ENCODE data around the gene TMEM80. TPM values are rescaled to one million over a fixed set of nuclear protein-coding genes. Genes with fewer than 3 reads are reported as not detected.

The TMEM80 gene
- total and polyA plus RNA-seq, 2 experiments from 2014 or later = 12.8 to 25.4 TPM

- no peak for TF ChIP-seq EZH2phosphoT487 (IDR thresholded peaks at IDR 0.05; ENCODE audit: unreplicated experiment)
- no peak for TF ChIP-seq ZNF114 (CRISPR knock-in tag; IDR thresholded peaks at IDR 0.05)
- TF ChIP-seq ETS1 (IDR thresholded peaks at IDR 0.05) = no peak
- TF ChIP-seq STAT1 (IDR thresholded peaks at IDR 0.05; ENCODE audit: unreplicated experiment) = no peak
- TF ChIP-seq POLR2AphosphoS5 (IDR thresholded peaks at IDR 0.05; ENCODE audit: low read depth) = no peak
- no peak for TF ChIP-seq EZH2 (IDR thresholded peaks at IDR 0.05; ENCODE audit: low read depth, unreplicated experiment)
- TF ChIP-seq NANOG (IDR thresholded peaks at IDR 0.05; ENCODE audit: borderline replicate concordance) = no peak
- no peak for TF ChIP-seq JUNB (IDR thresholded peaks at IDR 0.05; ENCODE audit: unreplicated experiment)
Observed at GRCh38 chr11:688681-689080, 6.9 kb upstream of the TMEM80 start (continued).

- Histone ChIP-seq H3K79me2 (replicated peaks; ENCODE audit: insufficient read depth) (peaks cover 43% of the 10 kb centered on the region), H2AFZ (no peak overlapping the region), H4K20me1 (replicated peaks; ENCODE audit: insufficient read depth) (peaks cover 4% of the 10 kb centered on the region; the same call in 1 of the 2 replicates), H3K4me2 (no peak overlapping the region), H3K27me3 (ENCODE audit: insufficient read depth) (no peaks in the 10 kb centered on the region), H3F3A (replicated peaks; ENCODE audit: low read depth) (peaks cover 16% of the 10 kb centered on the region), H3K4me1 (ENCODE audit: insufficient read depth) (peaks cover 9% of the 10 kb centered on the region; the same call in 1 of the 2 replicates), H3K36me3 (ENCODE audit: insufficient read depth) (peaks cover 4% of the 10 kb centered on the region; the same call in 1 of the 2 replicates), H3K9me2 (ENCODE audit: insufficient read depth) (no peaks in the 10 kb centered on the region), H3K4me3 (no peak overlapping the region), H3K27ac (ENCODE audit: low read depth) (no peak overlapping the region)
- Mint-ChIP-seq H3K27me3 (ENCODE audit: insufficient read depth, low read depth, poor library complexity) (peaks cover 15% of the 10 kb centered on the region), H3K4me1 (peaks cover 22% of the 10 kb centered on the region), H3K9me3 (peaks cover 4% of the 10 kb centered on the region; the same call in 2 of the 3 replicates), H3K4me3 (no peak overlapping the region), H3K36me3 (ENCODE audit: low read depth) (peaks cover 55% of the 10 kb centered on the region), H3K27ac (no peak overlapping the region)
- ATAC-seq (no peak), DNase-seq (ENCODE audit: low spot score) (no peak)
- TF ChIP-seq CREB1 (CRISPR knock-in tag; IDR thresholded peaks at IDR 0.05; ENCODE audit: low read depth) (no peak), CTCF (conservative IDR thresholded peaks at IDR 0.05; ENCODE audit: low read depth in 2 of 2) (no peak), ZNF114 (CRISPR knock-in tag; IDR thresholded peaks at IDR 0.05) (no peak), REST (IDR thresholded peaks at IDR 0.05; ENCODE audit: unreplicated experiment) (no peak), ZNF331 (CRISPR knock-in tag; IDR thresholded peaks at IDR 0.05; ENCODE audit: low read depth) (no peak), ZNF462 (CRISPR knock-in tag; IDR thresholded peaks at IDR 0.05) (no peak), NANOG (IDR thresholded peaks at IDR 0.05; ENCODE audit: borderline replicate concordance) (no peak)
Observed at GRCh38 chr11:689625-690024, 6.0 kb upstream of the TMEM80 start.
